Prostate gland (tissue), 2 donors: ENCODE measurements around the gene SLC25A21.

Source experiments
- POLR2A ChIP-seq: fragments of 450-650 bp; IDR thresholded peaks from one replicate; pipeline ENCODE4 v1.6.1; 2016; ENCODE audit warnings: antibody characterized with exemption, mild to moderate bottlenecking
- TF ChIP-seq, protein P1 (sequence below), 4 experiments: fragments of 200-600 bp in 2 of 4; fragments of 450-650 bp in 2 of 4; sonication (generic) in 2 of 4; IDR thresholded peaks; 1 replicate in 3 of 4; 2 replicates in 1 of 4; pipeline ENCODE4 v1.5.1; 2016 to 2019; ENCODE audit warnings: antibody characterized with exemption in 4 of 4, mild to moderate bottlenecking in 2 of 4, moderate library complexity in 2 of 4

DNA sequence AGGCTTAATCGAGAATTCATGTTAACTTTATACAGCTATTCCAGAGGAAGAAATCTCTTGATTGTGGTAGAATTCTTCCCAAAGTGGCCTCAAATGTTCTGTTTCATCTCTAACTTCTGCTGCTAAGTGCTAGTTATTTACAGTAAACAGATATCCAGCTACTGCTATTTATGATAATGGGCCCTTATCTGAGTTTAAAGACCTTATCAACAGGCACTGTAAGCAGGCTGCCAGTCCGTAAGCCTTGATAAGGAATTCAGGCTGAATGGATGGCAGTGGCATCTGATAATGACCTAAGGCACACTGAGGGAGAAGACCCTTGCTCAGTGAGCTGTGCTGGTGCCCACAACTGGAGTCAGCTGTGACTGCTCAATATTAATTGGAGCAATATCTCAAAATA is 451.7 kb downstream of the SLC25A21 start:
- TF ChIP-seq, protein P1, sequence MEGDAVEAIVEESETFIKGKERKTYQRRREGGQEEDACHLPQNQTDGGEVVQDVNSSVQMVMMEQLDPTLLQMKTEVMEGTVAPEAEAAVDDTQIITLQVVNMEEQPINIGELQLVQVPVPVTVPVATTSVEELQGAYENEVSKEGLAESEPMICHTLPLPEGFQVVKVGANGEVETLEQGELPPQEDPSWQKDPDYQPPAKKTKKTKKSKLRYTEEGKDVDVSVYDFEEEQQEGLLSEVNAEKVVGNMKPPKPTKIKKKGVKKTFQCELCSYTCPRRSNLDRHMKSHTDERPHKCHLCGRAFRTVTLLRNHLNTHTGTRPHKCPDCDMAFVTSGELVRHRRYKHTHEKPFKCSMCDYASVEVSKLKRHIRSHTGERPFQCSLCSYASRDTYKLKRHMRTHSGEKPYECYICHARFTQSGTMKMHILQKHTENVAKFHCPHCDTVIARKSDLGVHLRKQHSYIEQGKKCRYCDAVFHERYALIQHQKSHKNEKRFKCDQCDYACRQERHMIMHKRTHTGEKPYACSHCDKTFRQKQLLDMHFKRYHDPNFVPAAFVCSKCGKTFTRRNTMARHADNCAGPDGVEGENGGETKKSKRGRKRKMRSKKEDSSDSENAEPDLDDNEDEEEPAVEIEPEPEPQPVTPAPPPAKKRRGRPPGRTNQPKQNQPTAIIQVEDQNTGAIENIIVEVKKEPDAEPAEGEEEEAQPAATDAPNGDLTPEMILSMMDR (IDR thresholded peaks at IDR 0.05) = no peak
- TF ChIP-seq POLR2A = no peak
